Neuronal stem cell (in vitro differentiated cells): Measurements from ENCODE around the gene SMIM29.

ENCODE experiments used
- DNase-seq: peaks from one replicate; pipeline ENCODE4 v3.0.0-alpha.2; 2013; ENCODE audit warnings: low spot score
- H2AFZ ChIP-seq: one replicate; pipeline ENCODE4 v1.6.1; 2013; ENCODE audit warnings: mild to moderate bottlenecking, low read length, inconsistent platforms
- H2AK5ac ChIP-seq: 2 replicates; pipeline ENCODE4 v1.6.1; 2013; ENCODE audit warnings: low read depth, mild to moderate bottlenecking, inconsistent platforms, low read length, moderate library complexity, mixed read lengths
- H2BK120ac ChIP-seq: 2 replicates; pipeline ENCODE4 v1.6.1; 2013; ENCODE audit warnings: low read depth, mild to moderate bottlenecking, inconsistent platforms, low read length, moderate library complexity, mixed read lengths
- H2BK12ac ChIP-seq: one replicate; pipeline ENCODE4 v1.6.1; 2013; ENCODE audit warnings: low read length, inconsistent platforms
- H2BK15ac ChIP-seq: 2 replicates; pipeline ENCODE4 v1.6.1; 2013; ENCODE audit warnings: mild to moderate bottlenecking, low read length, inconsistent platforms, mixed read lengths
- H2BK5ac ChIP-seq: one replicate; pipeline ENCODE4 v1.6.1; 2013; ENCODE audit warnings: inconsistent platforms, mild to moderate bottlenecking, low read length, moderate library complexity
- H3K14ac ChIP-seq: one replicate; pipeline ENCODE4 v1.6.1; 2013; ENCODE audit warnings: low read length, inconsistent platforms
- H3K18ac ChIP-seq: 2 replicates; pipeline ENCODE4 v1.6.1; 2013; ENCODE audit warnings: low read length, inconsistent platforms
- H3K23ac ChIP-seq: 2 replicates; pipeline ENCODE4 v1.6.1; 2013; ENCODE audit warnings: low read depth, mild to moderate bottlenecking, mixed read lengths, low read length, inconsistent platforms; ENCODE audit not compliant: poor library complexity
- H3K27ac ChIP-seq: replicated peaks from 3 replicates; pipeline ENCODE4 v1.5.1; 2013; ENCODE audit warnings: low read length, inconsistent platforms
- H3K27me3 ChIP-seq, 3 experiments: 2 replicates each; pipeline ENCODE4 v1.6.1; 2013; ENCODE audit warnings: low read length in 3 of 3, mild to moderate bottlenecking in 2 of 3, inconsistent platforms in 1 of 3, low read depth in 1 of 3, mixed read lengths in 1 of 3, moderate library complexity in 1 of 3; ENCODE audit not compliant: control insufficient read depth in 3 of 3, insufficient read depth in 3 of 3
- H3K36me3 ChIP-seq, 2 donors: replicated peaks in 1 of 2; 2 replicates each; pipeline ENCODE4 v1.6.1; 2013; ENCODE audit warnings: low read length in 2 of 2; ENCODE audit not compliant: control insufficient read depth in 2 of 2, insufficient read depth in 2 of 2
- H3K4ac ChIP-seq: 2 replicates; pipeline ENCODE4 v1.6.1; 2013; ENCODE audit warnings: inconsistent platforms, mild to moderate bottlenecking, low read length, moderate library complexity
- H3K4me1 ChIP-seq, 2 donors: 1 replicate in 1 of 2; 2 replicates in 1 of 2; pipeline ENCODE4 v1.6.1; 2013; ENCODE audit warnings: low read length in 2 of 2, low read depth in 1 of 2; ENCODE audit not compliant: control insufficient read depth in 2 of 2, insufficient read depth in 1 of 2
- H3K4me2 ChIP-seq: one replicate; pipeline ENCODE4 v1.6.1; 2013; ENCODE audit warnings: mild to moderate bottlenecking, low read length, inconsistent platforms; ENCODE audit not compliant: insufficient read depth, poor library complexity, severe bottlenecking
- H3K4me3 ChIP-seq, 2 donors: 2 replicates each; pipeline ENCODE4 v1.5.1; 2013; ENCODE audit warnings: low read length in 2 of 2, mild to moderate bottlenecking in 2 of 2, inconsistent platforms in 1 of 2, moderate library complexity in 1 of 2
- H3K79me1 ChIP-seq: one replicate; pipeline ENCODE4 v1.6.1; 2013; ENCODE audit warnings: low read depth, mild to moderate bottlenecking, inconsistent platforms, low read length, moderate library complexity
- H3K9ac ChIP-seq: one replicate; pipeline ENCODE4 v1.6.1; 2013; ENCODE audit warnings: mild to moderate bottlenecking, low read depth, low read length, inconsistent platforms; ENCODE audit not compliant: poor library complexity
- H3K9me3 ChIP-seq, 2 donors: replicated peaks in 1 of 2; 2 replicates each; pipeline versions ENCODE3 to v1.6.1; 2013; ENCODE audit warnings: low read length in 2 of 2, mild to moderate bottlenecking in 2 of 2, inconsistent platforms in 1 of 2, low read depth in 1 of 2, mixed read lengths in 1 of 2, moderate library complexity in 1 of 2; ENCODE audit not compliant: control insufficient read depth in 2 of 2, insufficient read depth in 1 of 2
- H4K8ac ChIP-seq: one replicate; pipeline ENCODE4 v1.6.1; 2013; ENCODE audit warnings: low read depth, mild to moderate bottlenecking, inconsistent platforms, low read length, moderate library complexity
- H4K91ac ChIP-seq: one replicate; pipeline ENCODE4 v1.6.1; 2013; ENCODE audit warnings: low read length, low read depth, mild to moderate bottlenecking, inconsistent platforms; ENCODE audit not compliant: poor library complexity
- WGBS, 2 donors: extraction: QIAGEN DNeasy Blood & Tissue Kit; methylation state at CpG; one replicate each; pipeline ENCODE4 v1.1.7; 2013; ENCODE audit warnings: missing lambda C conversion rate in 2 of 2, mixed read lengths in 1 of 2; ENCODE audit not compliant: insufficient read length in 2 of 2, insufficient replicate concordance in 1 of 2; ENCODE audit errors: extremely low coverage in 2 of 2; 5-methylcytosine and 5-hydroxymethylcytosine counted together

The SMIM29 gene

GRCh38 chr6:34238585-34239499 lies 10.0 kb downstream of the SMIM29 start:
- H3K4me3 ChIP-seq, result peak overlapping the region; percentile 85 to 91
- H3K27me3 ChIP-seq, result no peaks in the 10 kb centered on the region
- DNase-seq, result no peak
- no peak overlapping the region for H2BK12ac ChIP-seq
- peak overlapping the region; percentile 86 for H3K9ac ChIP-seq
- WGBS, 2 donors, result no CpG with 5 or more reads among the region's 14 CpGs
- no peak overlapping the region for H4K91ac ChIP-seq
- no peak overlapping the region for H3K14ac ChIP-seq
- peak overlapping the region; percentile 92 for H2AFZ ChIP-seq
- H2BK15ac ChIP-seq, result no peak overlapping the region
- no peak overlapping the region for H3K18ac ChIP-seq
- H2BK120ac ChIP-seq, result no peak overlapping the region
- H3K27ac ChIP-seq, result peak overlapping the region; percentile 44
- peak overlapping the region; percentile 66 for H2BK5ac ChIP-seq
- H4K8ac ChIP-seq, result no peak overlapping the region
- H3K79me1 ChIP-seq, result peaks cover 5% of the 10 kb centered on the region
- peak overlapping the region; percentile 88 for H2AK5ac ChIP-seq
- no peaks in the 10 kb centered on the region for H3K9me3 ChIP-seq
- H3K36me3 ChIP-seq, result peaks cover 32 to 51% of the 10 kb centered on the region in 2 donors
- no peak overlapping the region for H3K4ac ChIP-seq
- H3K23ac ChIP-seq, result no peak overlapping the region
- H3K4me2 ChIP-seq, result peak overlapping the region; percentile 71
- peaks cover 5 to 22% of the 10 kb centered on the region in 2 donors for H3K4me1 ChIP-seq

- H3K9me3 ChIP-seq, result no peaks in the 10 kb centered on the region
- H2BK12ac ChIP-seq, result peak overlapping the region; percentile 36
- peaks cover 5% of the 10 kb centered on the region for H3K79me1 ChIP-seq
- H3K23ac ChIP-seq, result peak overlapping the region; percentile 6
- peak overlapping the region; percentile 85 to 91 for H3K4me3 ChIP-seq
- H3K14ac ChIP-seq, result peak overlapping the region; percentile 33
- no peaks in the 10 kb centered on the region for H3K27me3 ChIP-seq
- H3K4ac ChIP-seq, result peak overlapping the region; percentile 84
- H4K91ac ChIP-seq, result no peak overlapping the region
- H3K36me3 ChIP-seq, result peaks cover 23 to 43% of the 10 kb centered on the region in 2 donors
- H3K18ac ChIP-seq, result peak overlapping the region; percentile 95
- peak overlapping the region; percentile 66 for H2BK5ac ChIP-seq
- peak overlapping the region; percentile 94 for H3K9ac ChIP-seq
- H3K4me2 ChIP-seq, result peak overlapping the region; percentile 71
- peak overlapping the region; percentile 88 for H2AK5ac ChIP-seq
- no CpG with 5 or more reads among the region's 64 CpGs for WGBS, 2 donors
- H4K8ac ChIP-seq, result no peak overlapping the region
- H3K4me1 ChIP-seq, result peaks cover 2 to 19% of the 10 kb centered on the region in 2 donors
- no peak overlapping the region for H2BK15ac ChIP-seq
- H3K27ac ChIP-seq, result peak overlapping the region; percentile 69
- no peak overlapping the region for H2BK120ac ChIP-seq
- DNase-seq, result no peak
- peak overlapping the region; percentile 92 for H2AFZ ChIP-seq
Measured at GRCh38 chr6:34237722-34238584, 10.9 kb downstream of the SMIM29 start.

GRCh38 chr6:34237316-34237721 lies 11.5 kb downstream of the SMIM29 start:
- Histone ChIP-seq H4K8ac (no peak overlapping the region), H3K27me3 (no peaks in the 10 kb centered on the region), H3K4me1 (peaks cover 2 to 19% of the 10 kb centered on the region in 2 donors), H3K79me1 (peaks cover 5% of the 10 kb centered on the region), H2BK12ac (no peak overlapping the region), H2BK120ac (no peak overlapping the region), H3K4me2 (no peak overlapping the region), H3K27ac (peak overlapping the region; percentile 69), H3K4ac (peak overlapping the region; percentile 84), H2AFZ (peak overlapping the region; percentile 92), H2AK5ac (peak overlapping the region; percentile 88), H3K9me3 (no peaks in the 10 kb centered on the region), H2BK5ac (peak overlapping the region; percentile 66), H3K23ac (peak overlapping the region; percentile 38), H3K36me3 (peaks cover 17 to 36% of the 10 kb centered on the region in 2 donors), H3K18ac (peak overlapping the region; percentile 97), H4K91ac (no peak overlapping the region), H3K4me3 (peak overlapping the region; percentile 85 to 91), H3K14ac (peak overlapping the region; percentile 33), H3K9ac (peak overlapping the region; percentile 94), H2BK15ac (no peak overlapping the region)
- WGBS, 2 donors, result no CpG with 5 or more reads among the region's 78 CpGs
- DNase-seq, result no peak
